SK-N-SH (cell line): ENCODE results near the gene CALHM1.

ENCODE experiments used
- CTCF ChIP-seq: fragments of 200-600 bp; sonication (generic); IDR thresholded peaks from 2 replicates; pipeline ENCODE4 v1.6.1; 2017; ENCODE audit warnings: antibody characterized with exemption, mild to moderate bottlenecking, moderate library complexity
- MAX ChIP-seq: IDR thresholded peaks from 2 replicates; pipeline ENCODE4 v1.4.0; 2012; ENCODE audit warnings: low read depth
- NRF1 ChIP-seq: IDR thresholded peaks from 2 replicates; pipeline ENCODE4 v1.6.1; 2012; ENCODE audit warnings: low read depth, mild to moderate bottlenecking, low read length
- SMC3 ChIP-seq: IDR thresholded peaks from 2 replicates; pipeline ENCODE4 v1.6.1; 2012; ENCODE audit warnings: low read depth, low read length, improper control_type of control experiment
- TAF1 ChIP-seq: IDR thresholded peaks from 2 replicates; pipeline ENCODE4 v1.6.1; 2012; ENCODE audit warnings: low read depth, mild to moderate bottlenecking, low read length, moderate library complexity, borderline replicate concordance

- TF ChIP-seq CTCF (no peak), MAX (no peak), SMC3 (no peak), NRF1 (no peak), TAF1 (no peak)
These were observed 20.0 kb upstream of the CALHM1 start for GRCh38 chr10:103478671-103479070.
